ENCODE measurements around the gene SLC27A6. TPM values are rescaled to one million over a fixed set of nuclear protein-coding genes. Genes with fewer than 3 reads are reported as not detected.

The SLC27A6 gene
- total and polyA plus RNA-seq, 10 of the 15 experiments (the other 5 are each of a cell fraction or from before 2014, with no cell fraction given): not detected

- TF ChIP-seq, protein P1, sequence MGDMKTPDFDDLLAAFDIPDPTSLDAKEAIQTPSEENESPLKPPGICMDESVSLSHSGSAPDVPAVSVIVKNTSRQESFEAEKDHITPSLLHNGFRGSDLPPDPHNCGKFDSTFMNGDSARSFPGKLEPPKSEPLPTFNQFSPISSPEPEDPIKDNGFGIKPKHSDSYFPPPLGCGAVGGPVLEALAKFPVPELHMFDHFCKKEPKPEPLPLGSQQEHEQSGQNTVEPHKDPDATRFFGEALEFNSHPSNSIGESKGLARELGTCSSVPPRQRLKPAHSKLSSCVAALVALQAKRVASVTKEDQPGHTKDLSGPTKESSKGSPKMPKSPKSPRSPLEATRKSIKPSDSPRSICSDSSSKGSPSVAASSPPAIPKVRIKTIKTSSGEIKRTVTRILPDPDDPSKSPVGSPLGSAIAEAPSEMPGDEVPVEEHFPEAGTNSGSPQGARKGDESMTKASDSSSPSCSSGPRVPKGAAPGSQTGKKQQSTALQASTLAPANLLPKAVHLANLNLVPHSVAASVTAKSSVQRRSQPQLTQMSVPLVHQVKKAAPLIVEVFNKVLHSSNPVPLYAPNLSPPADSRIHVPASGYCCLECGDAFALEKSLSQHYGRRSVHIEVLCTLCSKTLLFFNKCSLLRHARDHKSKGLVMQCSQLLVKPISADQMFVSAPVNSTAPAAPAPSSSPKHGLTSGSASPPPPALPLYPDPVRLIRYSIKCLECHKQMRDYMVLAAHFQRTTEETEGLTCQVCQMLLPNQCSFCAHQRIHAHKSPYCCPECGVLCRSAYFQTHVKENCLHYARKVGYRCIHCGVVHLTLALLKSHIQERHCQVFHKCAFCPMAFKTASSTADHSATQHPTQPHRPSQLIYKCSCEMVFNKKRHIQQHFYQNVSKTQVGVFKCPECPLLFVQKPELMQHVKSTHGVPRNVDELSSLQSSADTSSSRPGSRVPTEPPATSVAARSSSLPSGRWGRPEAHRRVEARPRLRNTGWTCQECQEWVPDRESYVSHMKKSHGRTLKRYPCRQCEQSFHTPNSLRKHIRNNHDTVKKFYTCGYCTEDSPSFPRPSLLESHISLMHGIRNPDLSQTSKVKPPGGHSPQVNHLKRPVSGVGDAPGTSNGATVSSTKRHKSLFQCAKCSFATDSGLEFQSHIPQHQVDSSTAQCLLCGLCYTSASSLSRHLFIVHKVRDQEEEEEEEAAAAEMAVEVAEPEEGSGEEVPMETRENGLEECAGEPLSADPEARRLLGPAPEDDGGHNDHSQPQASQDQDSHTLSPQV (IDR thresholded peaks at IDR 0.05): no peak
- TF ChIP-seq BCLAF1 (IDR thresholded peaks at IDR 0.05): no peak
- no peak for TF ChIP-seq NBN (IDR thresholded peaks at IDR 0.05)
- TF ChIP-seq CBX5 (IDR thresholded peaks at IDR 0.05; ENCODE audit: low read depth): no peak
- TF ChIP-seq SMAD5 (IDR thresholded peaks at IDR 0.05; ENCODE audit: low read depth): no peak
- TF ChIP-seq SREBF1 (IDR thresholded peaks at IDR 0.05; ENCODE audit: low read length): no peak
- TF ChIP-seq RAD21 (IDR thresholded peaks at IDR 0.05; ENCODE audit: insufficient read depth, low read depth, low read length): no peak
- TF ChIP-seq, protein P2, sequence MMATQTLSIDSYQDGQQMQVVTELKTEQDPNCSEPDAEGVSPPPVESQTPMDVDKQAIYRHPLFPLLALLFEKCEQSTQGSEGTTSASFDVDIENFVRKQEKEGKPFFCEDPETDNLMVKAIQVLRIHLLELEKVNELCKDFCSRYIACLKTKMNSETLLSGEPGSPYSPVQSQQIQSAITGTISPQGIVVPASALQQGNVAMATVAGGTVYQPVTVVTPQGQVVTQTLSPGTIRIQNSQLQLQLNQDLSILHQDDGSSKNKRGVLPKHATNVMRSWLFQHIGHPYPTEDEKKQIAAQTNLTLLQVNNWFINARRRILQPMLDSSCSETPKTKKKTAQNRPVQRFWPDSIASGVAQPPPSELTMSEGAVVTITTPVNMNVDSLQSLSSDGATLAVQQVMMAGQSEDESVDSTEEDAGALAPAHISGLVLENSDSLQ (IDR thresholded peaks at IDR 0.05): no peak
- no peak for TF ChIP-seq ATF7 (IDR thresholded peaks at IDR 0.05; ENCODE audit: low read depth)
- no peak for TF ChIP-seq MYC (IDR thresholded peaks at IDR 0.05; ENCODE audit: insufficient read depth, insufficient read length, insufficient replicate concordance, low read length, severe bottlenecking)
- no peak for TF ChIP-seq HDAC6 (IDR thresholded peaks at IDR 0.05; ENCODE audit: unreplicated experiment)
- TF ChIP-seq, protein P3, sequence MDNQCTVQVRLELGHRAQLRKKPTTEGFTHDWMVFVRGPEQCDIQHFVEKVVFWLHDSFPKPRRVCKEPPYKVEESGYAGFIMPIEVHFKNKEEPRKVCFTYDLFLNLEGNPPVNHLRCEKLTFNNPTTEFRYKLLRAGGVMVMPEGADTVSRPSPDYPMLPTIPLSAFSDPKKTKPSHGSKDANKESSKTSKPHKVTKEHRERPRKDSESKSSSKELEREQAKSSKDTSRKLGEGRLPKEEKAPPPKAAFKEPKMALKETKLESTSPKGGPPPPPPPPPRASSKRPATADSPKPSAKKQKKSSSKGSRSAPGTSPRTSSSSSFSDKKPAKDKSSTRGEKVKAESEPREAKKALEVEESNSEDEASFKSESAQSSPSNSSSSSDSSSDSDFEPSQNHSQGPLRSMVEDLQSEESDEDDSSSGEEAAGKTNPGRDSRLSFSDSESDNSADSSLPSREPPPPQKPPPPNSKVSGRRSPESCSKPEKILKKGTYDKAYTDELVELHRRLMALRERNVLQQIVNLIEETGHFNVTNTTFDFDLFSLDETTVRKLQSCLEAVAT (IDR thresholded peaks at IDR 0.05): no peak
These were observed 78.6 kb downstream of the SLC27A6 start (continued) for GRCh38 chr5:129043894-129044293.
